NCI-H128 (cell line): ENCODE results near the gene NCAPH2.
"Not testable (repeated sequence)": the region's sequence is repeated elsewhere in the genome, so short reads cannot be mapped to it uniquely, and the experiment has no call there.

Experiments
- DNase-seq: peaks from one replicate; lab custom pipeline; 2025; ENCODE audit not compliant: unreplicated experiment; lab: John Stamatoyannopoulos, UW

NCAPH2 gene

DNA sequence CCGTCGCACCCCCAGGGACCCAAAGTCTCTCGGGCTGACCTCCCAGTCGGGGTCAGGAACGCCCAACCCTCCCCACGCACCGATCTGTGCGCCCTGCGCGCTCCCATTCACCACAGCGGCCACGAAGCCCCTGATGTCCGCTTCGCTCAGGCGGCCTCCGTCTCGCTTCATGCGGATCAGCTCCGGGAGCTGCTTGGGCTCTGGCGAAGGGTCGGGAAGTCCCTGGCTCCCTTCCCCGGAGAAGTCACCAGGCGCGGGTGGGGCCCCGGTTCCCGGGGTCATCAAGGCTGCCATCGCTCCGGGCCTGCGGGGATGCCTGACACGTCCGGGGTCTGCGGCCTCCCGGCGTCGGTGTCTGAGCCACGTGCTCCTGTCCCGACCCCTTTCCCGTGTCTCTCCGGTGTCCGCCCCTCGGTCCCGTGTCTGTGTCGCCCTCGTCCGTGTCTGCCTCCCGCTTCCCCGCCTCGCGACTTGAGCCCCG is 21.4 kb downstream of the NCAPH2 start:
- no peak for DNase-seq

DNA sequence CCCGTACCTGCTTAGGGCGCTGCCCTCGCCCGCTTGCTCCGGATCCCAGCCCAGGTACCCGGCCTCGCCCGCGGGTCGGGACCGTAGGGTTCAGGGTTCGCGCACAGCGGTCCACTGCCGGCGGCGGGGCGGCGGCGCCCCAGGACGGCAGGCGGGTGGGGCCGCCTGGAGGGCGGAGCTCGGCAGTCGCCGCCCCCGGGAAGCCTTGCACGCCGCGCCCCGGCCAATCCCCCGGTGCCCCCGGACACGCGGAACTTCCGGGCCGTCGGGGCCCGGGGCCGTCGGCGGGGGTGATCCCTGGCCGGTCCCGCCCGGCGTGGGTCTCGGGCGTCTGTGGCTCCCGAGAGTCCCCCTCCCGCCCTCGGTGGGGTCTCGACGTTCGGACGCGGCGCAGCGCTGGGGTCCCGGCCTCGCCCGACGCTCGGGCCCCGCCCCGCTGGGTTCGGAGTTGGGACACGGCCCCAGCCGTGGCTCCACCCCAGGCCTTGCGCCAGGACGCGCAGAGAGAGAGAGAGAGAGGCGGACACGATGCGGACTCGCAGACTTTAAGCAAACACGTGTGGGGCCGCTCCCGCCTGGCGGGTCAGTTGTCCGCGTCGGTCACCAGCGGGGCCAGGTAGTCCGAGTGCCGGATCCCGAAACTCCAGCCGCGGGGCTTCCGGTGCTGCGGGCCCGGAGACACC is 22.0 kb downstream of the NCAPH2 start, which contains the start of gene TYMP:
Gene TYMP (minus strand): TSS at position 116 of the 683 bp plus-strand sequence. CDS start 303 bp downstream, outside the sequence.
- no peak for DNase-seq

DNA sequence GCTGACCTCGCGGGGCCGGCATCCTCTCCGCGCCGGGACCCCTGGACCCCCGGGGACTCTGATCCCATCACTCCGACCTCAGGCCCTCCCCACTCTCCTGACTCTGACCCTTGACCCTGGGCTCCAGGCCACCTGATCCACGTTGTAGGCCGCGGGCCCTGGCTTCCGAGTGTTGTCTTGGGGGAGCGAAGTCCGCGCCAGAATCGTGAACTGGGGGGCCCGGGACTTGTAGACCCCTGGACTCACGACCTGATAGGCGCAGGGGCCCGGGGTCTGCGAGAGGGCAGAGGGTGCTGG is 22.5 kb downstream of the NCAPH2 start:
- DNase-seq: no peak

DNA sequence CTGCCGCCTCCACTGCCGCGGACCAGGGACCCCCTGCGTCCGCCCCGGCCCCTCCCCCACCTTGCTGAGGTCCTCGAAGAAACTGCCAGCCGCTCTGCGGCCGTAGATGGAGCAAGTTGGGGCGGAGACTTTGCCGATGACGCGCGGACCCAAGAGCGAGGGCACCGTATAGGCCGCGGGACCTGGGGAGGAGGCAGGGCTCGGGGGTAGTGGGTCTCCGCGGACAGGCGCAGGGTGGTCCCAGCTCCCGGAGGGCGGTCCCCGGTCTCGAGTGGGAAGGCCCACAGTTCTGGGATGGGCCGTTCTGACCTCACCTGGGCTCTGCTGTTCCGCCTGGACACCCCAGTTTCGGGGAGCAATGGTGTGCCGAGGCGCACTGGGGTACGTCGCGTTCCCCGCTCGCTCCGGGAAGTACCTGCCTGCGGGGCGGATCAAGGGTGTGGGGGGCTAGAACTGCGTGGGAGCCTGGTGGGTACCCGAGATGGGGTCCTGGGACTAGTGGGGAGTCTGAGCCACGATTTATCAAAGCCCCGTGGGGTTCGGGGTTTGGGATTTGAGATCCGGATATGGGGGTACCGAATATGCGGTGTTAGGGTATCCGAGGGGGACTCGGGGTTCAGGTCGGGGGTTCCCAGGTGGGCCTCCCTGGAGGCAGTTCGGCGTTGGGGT is 23.0 kb downstream of the NCAPH2 start:
- peak; percentile 9 for DNase-seq

DNA sequence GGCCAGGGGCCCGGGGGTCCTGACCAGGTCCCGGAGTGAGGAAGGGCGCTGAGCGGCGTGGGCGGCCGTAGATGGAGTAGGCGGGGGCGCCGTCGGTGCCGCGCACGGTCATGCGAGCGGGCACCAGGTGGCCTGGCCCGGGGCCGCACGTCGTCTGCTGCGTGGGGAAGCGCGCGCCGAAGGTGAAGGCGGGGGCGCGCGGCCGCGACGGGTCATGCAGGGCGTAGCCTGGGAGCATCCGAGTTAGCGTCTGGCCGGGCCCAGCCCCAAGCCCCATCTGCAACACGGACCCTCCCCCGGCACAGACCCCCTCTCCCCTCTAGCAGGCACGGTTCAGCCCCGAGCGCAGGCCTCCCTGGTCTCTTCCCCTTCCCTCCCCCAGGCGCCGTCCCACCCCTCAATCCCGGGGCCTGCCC is 23.5 kb downstream of the NCAPH2 start:
- no peak for DNase-seq

DNA sequence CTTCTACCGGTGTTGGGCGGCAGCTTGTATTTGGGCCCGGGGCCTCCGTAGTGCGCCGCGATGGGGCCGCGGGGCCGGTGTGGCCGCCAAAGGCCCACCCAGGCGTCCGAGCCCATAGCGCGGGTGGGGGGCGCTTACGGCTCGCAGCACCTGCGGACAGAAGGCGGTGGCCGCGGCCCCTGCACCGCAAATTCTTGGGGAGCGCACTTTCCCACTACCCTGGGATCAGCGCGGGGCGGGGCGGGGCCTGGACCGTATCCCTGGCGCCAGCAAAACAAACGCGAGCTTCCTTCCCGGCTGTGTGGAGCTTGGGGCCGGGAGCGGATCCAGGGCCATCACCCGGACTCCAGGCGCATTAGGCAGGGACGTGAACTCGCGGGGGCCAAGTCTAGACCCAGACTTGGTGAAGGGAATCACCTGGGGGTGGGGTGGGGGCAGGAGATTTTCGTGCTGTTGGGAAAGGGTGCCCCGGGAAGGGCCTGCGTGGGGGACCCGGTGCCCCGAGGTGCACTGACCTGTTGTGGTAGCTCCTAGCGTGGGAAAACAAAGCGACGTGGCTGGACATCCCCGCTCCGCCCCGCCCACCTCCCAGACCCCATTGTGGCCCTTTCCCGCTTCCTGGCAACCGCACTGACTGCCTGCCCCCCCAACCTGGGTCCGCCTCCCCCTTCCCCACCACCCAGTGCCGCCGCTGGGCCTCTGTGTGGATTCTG is 24.1 kb downstream of the NCAPH2 start:
- no peak for DNase-seq

DNA sequence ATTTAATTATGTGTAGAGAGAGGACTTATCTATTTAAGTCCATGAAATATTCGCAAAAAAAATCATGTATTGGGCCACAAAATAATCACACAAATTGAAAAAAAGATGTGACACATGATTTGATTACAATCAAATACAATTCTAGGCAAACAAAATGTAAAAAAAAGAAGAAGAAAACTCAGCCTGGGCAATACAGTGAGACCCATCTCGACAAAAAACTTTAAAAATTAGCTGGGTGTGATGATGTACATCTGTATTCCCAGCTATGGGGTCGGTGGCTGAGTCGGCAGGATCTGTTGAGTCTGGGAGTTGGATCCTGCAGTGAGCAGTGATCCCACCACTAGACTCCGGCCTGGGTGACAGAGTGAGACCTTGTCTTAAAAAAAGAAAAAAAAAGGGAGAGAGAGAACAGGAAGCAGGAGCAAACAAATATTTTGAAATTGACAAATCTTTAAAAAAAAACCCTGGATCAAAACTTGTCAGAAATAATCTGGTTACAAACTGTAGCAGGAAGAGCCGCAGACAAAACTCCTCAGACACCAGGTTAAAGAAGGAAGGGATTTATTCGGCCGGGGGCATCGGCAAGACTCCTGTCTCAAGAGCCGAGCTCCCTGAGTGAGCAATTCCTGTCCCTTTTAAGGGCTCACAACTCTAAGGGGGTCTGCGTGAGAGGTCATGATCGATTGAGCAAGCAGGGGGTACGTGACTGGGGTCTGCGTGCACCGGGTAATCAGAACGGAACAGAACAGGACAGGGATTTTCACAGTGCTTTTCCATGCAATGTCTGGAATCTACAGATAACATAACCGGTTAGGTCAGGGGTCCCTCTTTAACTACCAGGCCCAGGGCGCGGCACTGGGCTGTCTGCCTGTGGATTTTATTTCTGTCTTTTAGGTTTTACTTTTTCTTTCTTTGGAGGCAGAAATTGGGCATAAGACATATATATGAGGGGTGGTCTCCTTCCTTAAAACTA is 25.1 kb downstream of the NCAPH2 start:
- DNase-seq: no peak

DNA sequence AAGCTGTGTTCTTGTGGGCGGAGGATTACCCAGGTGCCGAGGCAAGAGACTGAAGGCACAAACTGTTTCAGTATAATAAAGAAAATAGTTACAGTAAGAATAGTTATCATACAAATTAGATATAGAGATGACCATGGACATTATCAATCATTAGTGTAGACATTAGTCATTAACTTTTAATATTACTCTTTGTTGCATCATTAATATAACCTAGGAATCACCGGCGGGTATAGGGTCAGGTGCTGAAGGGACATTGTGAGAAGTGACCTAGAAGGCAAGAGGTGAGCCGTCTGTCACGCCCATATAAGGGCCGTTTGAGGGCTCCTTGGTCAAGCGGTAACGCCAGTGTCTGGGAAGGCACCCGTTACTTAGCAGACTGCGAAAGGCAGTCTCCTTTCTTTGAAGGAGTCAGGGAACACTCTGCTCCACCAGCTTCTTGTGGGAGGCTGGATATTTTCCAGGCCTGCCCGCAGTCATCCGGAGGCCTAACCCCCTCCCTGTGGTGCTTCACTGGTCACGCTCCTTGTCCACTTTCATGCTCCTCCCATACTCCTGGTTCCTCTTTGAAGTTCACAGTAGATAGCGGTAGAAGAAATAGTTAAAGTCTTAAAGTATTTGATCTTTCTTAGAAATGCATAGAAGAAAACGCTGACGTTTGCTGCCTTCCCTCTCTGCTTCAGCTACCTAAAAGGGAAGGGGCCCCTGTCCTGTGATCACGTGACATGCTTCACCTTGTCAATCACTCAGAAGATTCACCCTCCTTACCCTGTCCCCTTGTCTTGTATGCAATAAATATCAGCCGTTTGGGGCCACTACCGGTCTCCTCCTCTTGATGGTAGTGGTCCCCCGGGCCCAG is 26.1 kb downstream of the NCAPH2 start:
- not testable (repeated sequence) for DNase-seq

DNA sequence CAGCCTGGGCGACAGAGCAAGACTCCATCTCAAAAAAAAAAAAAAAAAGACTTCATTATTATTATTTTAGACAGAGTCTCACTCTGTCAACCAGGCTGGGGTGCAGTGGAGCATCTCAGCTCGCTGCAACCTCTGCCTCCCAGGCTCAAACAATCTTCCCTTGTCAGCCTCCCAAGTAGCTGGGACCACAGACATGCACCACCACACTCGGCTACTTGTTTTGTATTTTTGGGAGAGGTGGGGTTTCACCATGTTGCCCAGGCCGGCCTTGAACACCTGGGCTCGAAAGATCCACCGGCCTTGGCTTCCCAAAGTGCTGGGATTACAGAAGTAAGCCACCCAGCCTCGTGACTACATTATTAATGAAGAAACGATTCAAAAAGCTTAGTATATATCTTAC is 27.1 kb downstream of the NCAPH2 start:
- DNase-seq: no peak

DNA sequence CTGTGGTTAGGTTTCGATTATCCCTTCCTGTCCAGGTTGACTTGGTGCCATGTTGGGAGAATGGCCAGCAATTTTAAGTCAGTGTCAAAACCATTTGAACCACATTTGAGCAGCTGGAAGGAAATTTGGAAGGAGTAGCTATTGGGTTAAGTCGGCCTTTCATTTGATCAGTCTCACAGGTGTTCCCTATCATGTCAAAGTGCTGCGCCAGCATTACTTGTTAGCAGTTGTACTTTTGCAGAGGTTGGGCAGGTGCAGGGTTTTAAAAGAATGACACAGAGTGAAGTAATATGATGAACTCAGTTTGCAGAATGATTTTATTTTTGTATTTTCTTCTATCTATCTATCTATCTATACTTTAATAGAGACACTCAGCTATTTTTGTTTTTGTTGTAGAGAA is 28.2 kb downstream of the NCAPH2 start:
- no peak for DNase-seq

DNA sequence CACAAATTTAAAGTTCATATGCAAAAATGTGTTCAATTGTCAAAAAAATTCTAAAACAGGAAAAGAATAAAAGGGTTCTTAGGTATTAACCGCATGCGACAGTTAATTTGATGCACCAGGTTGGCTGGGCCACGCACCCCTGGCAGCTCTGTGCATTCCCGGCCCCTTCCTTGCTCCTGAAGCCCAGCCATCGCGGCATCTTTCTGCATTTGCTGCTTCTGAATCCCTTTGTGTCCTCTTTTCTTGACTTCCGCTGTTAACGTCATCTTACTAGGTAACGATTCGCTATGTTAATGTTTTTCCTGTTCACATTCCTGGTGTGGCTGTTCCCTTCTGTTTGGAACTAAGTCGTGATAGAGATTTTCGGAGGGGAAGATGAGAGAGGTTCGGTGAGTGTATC is 29.7 kb downstream of the NCAPH2 start:
- no peak for DNase-seq

DNA sequence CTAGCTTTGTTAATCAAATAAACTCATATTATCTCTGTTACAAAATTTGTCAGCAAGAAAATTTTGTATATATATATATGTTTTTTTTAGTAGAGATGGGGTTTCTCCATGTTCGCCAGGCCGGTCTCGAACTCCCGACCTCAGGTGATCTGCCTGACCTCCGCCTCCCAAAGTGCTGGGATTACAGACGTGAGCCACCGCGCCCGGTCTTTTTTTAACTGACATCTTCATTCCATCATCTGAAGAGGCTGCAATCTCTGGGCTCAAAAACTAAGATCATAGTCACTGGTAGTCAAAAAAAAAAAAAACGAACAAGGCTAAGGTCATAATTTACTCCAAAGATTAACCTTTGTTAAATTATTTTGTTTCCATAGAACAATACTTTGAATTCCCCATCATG is 32.4 kb downstream of the NCAPH2 start:
- no peak for DNase-seq

DNA sequence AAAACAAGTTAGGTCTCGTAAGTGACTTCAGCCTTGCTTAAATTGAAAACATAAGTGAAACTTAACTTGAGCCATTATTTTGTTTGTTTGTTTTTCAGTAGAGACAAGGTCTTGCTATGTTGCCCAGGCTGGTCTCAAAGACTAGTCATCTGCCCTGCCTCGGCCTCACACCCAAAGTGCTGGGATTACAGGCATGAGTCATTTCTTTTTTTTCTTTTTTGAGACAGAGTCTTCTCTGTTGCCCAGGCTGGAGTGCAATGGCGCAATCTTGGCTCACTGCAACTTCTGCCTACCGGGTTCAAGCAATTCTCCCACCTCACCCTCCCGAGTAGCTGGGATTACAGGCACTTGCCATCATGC is 33.6 kb downstream of the NCAPH2 start:
- not testable (repeated sequence) for DNase-seq

DNA sequence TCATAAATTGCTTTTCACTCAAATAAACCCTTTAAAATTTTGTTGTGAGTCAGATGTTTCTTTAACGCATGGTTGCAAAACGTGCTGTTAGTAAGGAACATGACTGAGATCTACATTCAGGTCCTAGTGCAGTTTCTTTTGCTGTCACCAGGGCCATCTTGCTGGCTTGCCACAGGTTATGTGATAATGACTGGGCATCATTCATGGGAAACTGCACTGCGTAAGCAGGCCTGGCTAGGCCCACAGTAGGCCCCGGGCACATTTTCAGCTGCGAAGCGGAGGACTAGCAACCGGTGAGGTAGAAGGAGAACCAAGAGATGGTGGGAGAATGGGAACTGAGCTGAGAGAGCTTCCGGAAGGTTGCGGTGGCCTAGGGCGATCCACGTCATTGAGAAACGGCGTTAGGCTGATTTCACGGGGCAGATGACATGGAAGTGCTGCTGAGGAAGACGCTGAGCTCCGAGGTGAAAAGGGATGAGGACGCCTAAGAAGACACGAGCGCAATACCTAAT is 34.4 kb downstream of the NCAPH2 start:
- DNase-seq: no peak

DNA sequence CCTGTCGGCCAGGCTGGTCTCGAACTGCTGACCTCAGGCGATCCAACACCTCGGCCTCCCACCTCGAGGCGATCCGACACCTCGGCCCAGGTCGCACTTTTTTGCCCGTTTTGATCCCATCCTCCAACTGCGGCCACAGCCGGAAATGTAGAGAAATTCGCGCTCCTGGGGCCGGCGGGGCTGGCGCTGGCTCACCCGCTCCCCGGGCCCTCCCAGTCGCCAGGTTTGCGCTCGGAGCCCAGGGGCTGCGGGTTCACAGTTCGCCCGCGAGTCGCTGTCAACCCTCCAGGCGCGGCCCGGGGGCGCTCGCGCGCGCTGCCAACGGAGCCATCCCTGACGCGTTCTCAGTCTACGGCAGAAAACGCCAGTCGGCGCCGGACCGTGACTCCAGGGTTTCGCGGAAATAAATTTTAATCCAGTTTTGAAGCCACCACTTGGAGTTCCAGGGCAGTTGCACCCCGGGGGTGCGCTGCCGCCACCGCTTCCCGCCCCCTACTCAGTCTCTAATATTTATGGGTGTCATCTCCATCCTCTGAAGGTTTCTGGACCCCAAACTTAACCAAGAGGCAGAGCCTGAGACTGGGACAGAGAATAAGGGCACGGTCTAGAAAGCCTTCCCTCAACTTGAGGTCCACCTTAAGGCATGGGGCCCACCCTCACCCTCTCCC is 36.2 kb downstream of the NCAPH2 start:
- DNase-seq: no peak

DNA sequence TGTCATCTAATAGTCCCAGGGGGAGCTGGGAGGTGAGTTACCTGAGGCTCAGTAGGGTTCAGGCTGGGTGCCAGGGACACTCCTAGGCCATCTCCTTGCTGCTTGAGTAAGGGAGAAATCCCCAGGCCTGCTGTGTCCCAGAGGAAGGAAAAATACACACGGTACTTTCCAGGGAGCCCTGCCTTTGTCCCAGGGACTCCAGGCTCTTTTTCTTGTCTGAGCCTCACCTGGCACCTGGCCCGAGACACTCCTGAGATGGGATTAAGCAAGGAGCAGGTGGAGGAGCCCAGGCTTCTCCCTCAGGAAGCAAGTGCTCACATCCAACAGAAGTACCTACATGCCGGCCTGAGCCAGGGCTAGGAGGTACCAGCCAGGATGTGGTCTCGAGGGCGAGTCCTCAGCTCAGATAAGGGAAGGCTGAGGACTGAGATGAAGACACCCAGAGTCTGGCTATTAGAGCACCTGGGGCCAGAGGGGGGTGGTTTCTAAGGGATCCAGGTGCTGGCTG is 36.8 kb downstream of the NCAPH2 start:
- DNase-seq: no peak

DNA sequence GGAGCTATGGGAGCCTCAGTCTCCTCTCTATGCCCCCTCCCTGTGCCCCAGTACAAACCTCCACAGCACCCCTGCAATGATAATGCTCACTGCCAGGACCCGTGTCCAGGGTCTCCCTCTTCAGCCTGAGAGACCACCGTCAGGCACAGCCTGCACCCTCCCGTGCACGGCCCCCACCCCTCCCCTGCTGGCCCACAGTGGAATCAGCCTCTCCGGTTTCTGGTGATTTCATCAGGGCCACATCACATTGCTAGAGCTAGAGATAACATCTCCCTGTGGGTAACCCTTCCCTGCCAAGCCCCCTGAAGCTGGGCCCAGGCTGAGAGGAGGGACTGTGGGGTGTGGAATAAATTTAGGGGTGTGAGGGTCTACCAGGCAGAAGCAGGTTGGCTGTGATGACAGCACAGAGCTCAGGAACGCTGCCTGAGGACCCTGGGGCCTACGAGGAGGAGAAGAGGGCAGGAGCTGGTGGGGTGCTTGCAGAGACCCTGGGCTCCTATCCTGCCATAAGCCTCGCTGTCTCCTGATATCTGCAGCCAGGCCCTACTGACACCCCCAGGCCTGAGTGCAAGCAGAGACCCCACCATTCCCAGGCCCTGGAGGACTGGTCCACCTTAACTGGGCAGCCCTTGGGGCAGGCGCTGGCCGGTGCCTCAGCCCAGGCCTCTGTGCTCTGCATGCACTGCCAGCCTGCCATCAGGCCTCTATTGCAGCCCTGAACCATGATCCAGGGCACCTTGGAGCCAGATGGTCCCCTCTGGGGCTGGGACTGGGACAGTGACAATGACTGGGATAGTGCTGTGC is 37.7 kb downstream of the NCAPH2 start, which contains the start of gene KLHDC7B:
Gene KLHDC7B (plus strand): TSS at position 378 of the 804 bp plus-strand sequence. CDS start 345 bp downstream, at position 723.
- DNase-seq: no peak
